ENCODE data around the gene TUBG1. TPM values are rescaled to one million over a fixed set of nuclear protein-coding genes. Genes with fewer than 3 reads are reported as not detected.
A peak's percentile ranks its signal among the peaks of the same experiment; 100 is the strongest.

Gene TUBG1
- total and polyA plus RNA-seq, 9 of the 15 experiments (the other 6 are each of a cell fraction or from before 2014, with no cell fraction given) = 33.1 to 147 (median 66.0) TPM

DNA sequence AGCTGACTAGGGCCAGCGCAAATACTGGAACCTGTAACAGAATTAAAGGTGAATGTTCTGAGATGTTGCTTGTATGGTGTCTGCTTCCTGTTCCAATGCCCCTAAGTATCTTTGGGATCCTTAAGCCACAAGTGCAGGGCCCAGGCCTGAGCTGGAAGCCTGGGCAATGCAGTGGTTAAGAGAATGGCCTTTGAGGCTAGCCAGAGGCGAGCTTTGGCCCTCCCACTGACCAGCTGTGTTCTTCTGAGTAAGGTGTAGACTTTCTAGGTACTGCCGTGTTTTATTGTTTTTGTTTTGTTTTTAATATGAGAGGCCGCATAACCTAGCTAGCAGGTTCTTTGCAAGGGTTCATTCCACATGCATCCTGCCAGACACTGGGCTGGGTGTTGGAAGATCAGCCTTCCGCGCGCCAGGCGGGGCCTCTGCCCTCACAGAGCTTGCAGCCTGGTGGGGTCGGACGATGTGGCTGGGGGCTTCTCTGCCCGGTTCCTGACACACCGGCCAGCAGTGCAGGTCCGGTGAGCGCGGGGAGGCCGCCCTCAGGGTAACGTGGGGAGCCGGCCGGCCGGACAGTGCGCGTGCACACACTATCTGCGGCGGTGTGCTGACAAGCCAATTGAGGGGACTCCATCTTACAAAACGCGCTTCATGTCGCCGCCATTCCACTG lies 43.1 kb upstream of the TUBG1 start (continued):
- TF ChIP-seq, protein P1, sequence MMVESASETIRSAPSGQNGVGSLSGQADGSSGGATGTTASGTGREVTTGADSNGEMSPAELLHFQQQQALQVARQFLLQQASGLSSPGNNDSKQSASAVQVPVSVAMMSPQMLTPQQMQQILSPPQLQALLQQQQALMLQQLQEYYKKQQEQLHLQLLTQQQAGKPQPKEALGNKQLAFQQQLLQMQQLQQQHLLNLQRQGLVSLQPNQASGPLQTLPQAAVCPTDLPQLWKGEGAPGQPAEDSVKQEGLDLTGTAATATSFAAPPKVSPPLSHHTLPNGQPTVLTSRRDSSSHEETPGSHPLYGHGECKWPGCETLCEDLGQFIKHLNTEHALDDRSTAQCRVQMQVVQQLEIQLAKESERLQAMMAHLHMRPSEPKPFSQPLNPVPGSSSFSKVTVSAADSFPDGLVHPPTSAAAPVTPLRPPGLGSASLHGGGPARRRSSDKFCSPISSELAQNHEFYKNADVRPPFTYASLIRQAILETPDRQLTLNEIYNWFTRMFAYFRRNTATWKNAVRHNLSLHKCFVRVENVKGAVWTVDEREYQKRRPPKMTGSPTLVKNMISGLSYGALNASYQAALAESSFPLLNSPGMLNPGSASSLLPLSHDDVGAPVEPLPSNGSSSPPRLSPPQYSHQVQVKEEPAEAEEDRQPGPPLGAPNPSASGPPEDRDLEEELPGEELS (CRISPR knock-in tag; IDR thresholded peaks at IDR 0.05; ENCODE audit: borderline replicate concordance) = no peak
- no peak for TF ChIP-seq MAFG (tag; conservative IDR thresholded peaks at IDR 0.05)
- TF ChIP-seq ARID2 (IDR thresholded peaks at IDR 0.05) = no peak
- peak; percentile 20; the same call in 1 of the 2 replicates for TF ChIP-seq ZNF717 (CRISPR knock-in tag; IDR thresholded peaks at IDR 0.05)
- TF ChIP-seq ATF2 (CRISPR knock-in tag; IDR thresholded peaks at IDR 0.05) = no peak
- no peak for TF ChIP-seq ZNF584 (CRISPR knock-in tag; IDR thresholded peaks at IDR 0.05; ENCODE audit: low read depth)
- TF ChIP-seq PYGO2 (tag; IDR thresholded peaks at IDR 0.05) = no peak
- TF ChIP-seq POLR2A (conservative IDR thresholded peaks at IDR 0.05) = peak; percentile 68; the same call in 1 of the 2 replicates
- peak; percentile 63; the same call in 1 of the 2 replicates for TF ChIP-seq NR4A1 (CRISPR knock-in tag; IDR thresholded peaks at IDR 0.05)
- TF ChIP-seq NR4A1 (tag; IDR thresholded peaks at IDR 0.05) = no peak
- no peak for TF ChIP-seq EGR1 (conservative IDR thresholded peaks at IDR 0.05)
- TF ChIP-seq, protein P2, sequence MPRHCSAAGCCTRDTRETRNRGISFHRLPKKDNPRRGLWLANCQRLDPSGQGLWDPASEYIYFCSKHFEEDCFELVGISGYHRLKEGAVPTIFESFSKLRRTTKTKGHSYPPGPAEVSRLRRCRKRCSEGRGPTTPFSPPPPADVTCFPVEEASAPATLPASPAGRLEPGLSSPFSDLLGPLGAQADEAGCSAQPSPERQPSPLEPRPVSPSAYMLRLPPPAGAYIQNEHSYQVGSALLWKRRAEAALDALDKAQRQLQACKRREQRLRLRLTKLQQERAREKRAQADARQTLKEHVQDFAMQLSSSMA (CRISPR knock-in tag; IDR thresholded peaks at IDR 0.05) = no peak
- TF ChIP-seq ZBTB17 (CRISPR knock-in tag; IDR thresholded peaks at IDR 0.05) = peak; percentile 46; the same call in 1 of the 2 replicates
- no peak for TF ChIP-seq ZNF354B (CRISPR knock-in tag; IDR thresholded peaks at IDR 0.05)
- TF ChIP-seq FOXA1 (IDR thresholded peaks at IDR 0.05; ENCODE audit: borderline replicate concordance) = no peak
- peak; percentile 54; the same call in 1 of the 2 replicates for TF ChIP-seq THAP12 (CRISPR knock-in tag; IDR thresholded peaks at IDR 0.05)
- no peak for TF ChIP-seq ZNF184 (CRISPR knock-in tag; IDR thresholded peaks at IDR 0.05)
- TF ChIP-seq MTA2 (IDR thresholded peaks at IDR 0.05; ENCODE audit: low read depth) = no peak
- TF ChIP-seq, protein P3, sequence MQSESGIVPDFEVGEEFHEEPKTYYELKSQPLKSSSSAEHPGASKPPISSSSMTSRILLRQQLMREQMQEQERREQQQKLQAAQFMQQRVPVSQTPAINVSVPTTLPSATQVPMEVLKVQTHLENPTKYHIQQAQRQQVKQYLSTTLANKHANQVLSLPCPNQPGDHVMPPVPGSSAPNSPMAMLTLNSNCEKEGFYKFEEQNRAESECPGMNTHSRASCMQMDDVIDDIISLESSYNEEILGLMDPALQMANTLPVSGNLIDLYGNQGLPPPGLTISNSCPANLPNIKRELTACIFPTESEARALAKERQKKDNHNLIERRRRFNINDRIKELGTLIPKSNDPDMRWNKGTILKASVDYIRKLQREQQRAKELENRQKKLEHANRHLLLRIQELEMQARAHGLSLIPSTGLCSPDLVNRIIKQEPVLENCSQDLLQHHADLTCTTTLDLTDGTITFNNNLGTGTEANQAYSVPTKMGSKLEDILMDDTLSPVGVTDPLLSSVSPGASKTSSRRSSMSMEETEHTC (IDR thresholded peaks at IDR 0.05) = no peak
- no peak for TF ChIP-seq CCAR2 (IDR thresholded peaks at IDR 0.05; ENCODE audit: low read depth, low read length)
- no peak for TF ChIP-seq STAT5A (IDR thresholded peaks at IDR 0.05; ENCODE audit: borderline replicate concordance, low read length)
- TF ChIP-seq HCFC1 (IDR thresholded peaks at IDR 0.05; ENCODE audit: low read depth, low read length) = no peak
- TF ChIP-seq ZKSCAN3 (CRISPR knock-in tag; IDR thresholded peaks at IDR 0.05) = no peak
